WI38 (cell line): Measurements from ENCODE around the gene DOK6.

ENCODE experiments used
- H3K4me3 ChIP-seq: 2 replicates; pipeline ENCODE4 v1.5.1; 2011; ENCODE audit warnings: low read depth, mild to moderate bottlenecking, control low read depth, low read length
- CTCF ChIP-seq: IDR thresholded peaks from 2 replicates; pipeline ENCODE4 v1.5.1; 2012; ENCODE audit warnings: low read depth, mild to moderate bottlenecking, control low read depth, low read length

DOK6 gene

GRCh38 chr18:69529151-69529550 is 128.5 kb downstream of the DOK6 start:
- H3K4me3 ChIP-seq: no peak overlapping the region
- no peak for TF ChIP-seq CTCF

- no peak for TF ChIP-seq CTCF
- H3K4me3 ChIP-seq: no peak overlapping the region
Measured at GRCh38 chr18:69531973-69532372, 131.3 kb downstream of the DOK6 start.

GRCh38 chr18:69537183-69537582 is 136.5 kb downstream of the DOK6 start:
- no peak overlapping the region for H3K4me3 ChIP-seq
- TF ChIP-seq CTCF: no peak

- H3K4me3 ChIP-seq: no peak overlapping the region
- no peak for TF ChIP-seq CTCF
Measured at GRCh38 chr18:69538849-69539248, 138.2 kb downstream of the DOK6 start.

- no peak overlapping the region for H3K4me3 ChIP-seq
- TF ChIP-seq CTCF: no peak
Measured at GRCh38 chr18:69539404-69539803, 138.7 kb downstream of the DOK6 start.

- no peak for TF ChIP-seq CTCF
- no peak overlapping the region for H3K4me3 ChIP-seq
Measured at GRCh38 chr18:69556228-69556627, 155.5 kb downstream of the DOK6 start.

GRCh38 chr18:69557282-69557681 is 156.6 kb downstream of the DOK6 start:
- TF ChIP-seq CTCF: no peak
- no peak overlapping the region for H3K4me3 ChIP-seq
